ENCODE measurements around the gene BBLN. TPM values are rescaled to one million over a fixed set of nuclear protein-coding genes. Genes with fewer than 3 reads are reported as not detected.

The BBLN gene
- total and polyA plus RNA-seq, 2 of the 4 experiments (the other 2 are of a cell fraction), result 25.1 to 103 TPM

- no TSS peak for BruUV-seq (replicated peaks)
- 93% methylated on average over 6 of the region's 12 CpGs; no CpG with 5 or more reads in 1 of the 2 experiments for WGBS, 2 experiments (ENCODE audit: extremely low coverage in 2 of 2, insufficient read length in 1 of 2)
- Histone ChIP-seq H3K23ac (ENCODE audit: low read depth, low read length) (no peak overlapping the region), H2AK5ac (ENCODE audit: low read depth, low read length) (no peak overlapping the region), H4K91ac (ENCODE audit: insufficient read depth, low read depth, low read length) (no peak overlapping the region), H2BK15ac (ENCODE audit: low read depth, low read length) (no peak overlapping the region), H4K20me1 (ENCODE audit: insufficient read depth, low read length) (no peaks in the 10 kb centered on the region), H2BK120ac (ENCODE audit: low read depth, low read length) (no peak overlapping the region), H3K9ac (ENCODE audit: low read depth, low read length) (no peak overlapping the region), H3K36me3 (ENCODE audit: control insufficient read depth, insufficient read depth, low read length) (peaks cover 7% of the 10 kb centered on the region), H2AFZ (replicated peaks; ENCODE audit: low read length, poor library complexity) (no peak overlapping the region), H3K27me3 (ENCODE audit: control insufficient read depth, insufficient read depth, low read length) (no peaks in the 10 kb centered on the region), H4K5ac (ENCODE audit: low read depth, low read length) (no peak overlapping the region), H3K9me3 (ENCODE audit: control insufficient read depth, insufficient read depth, low read length) (no peaks in the 10 kb centered on the region), H2BK20ac (ENCODE audit: low read depth, low read length) (no peak overlapping the region), H3K4me1 (ENCODE audit: control insufficient read depth, insufficient read depth, low read length) (no peaks in the 10 kb centered on the region), H4K8ac (ENCODE audit: low read depth in 2 of 2, low read length in 2 of 2) (no peak overlapping the region), H3K4me2 (ENCODE audit: low read depth, low read length) (no peak overlapping the region), H3K9me1 (ENCODE audit: insufficient read depth, low read length) (no peaks in the 10 kb centered on the region), H3K27ac (ENCODE audit: insufficient read depth, low read length) (no peak overlapping the region), H3K14ac (replicated peaks; ENCODE audit: low read depth, low read length) (no peak overlapping the region), H3K4me3 (ENCODE audit: insufficient read depth, low read depth, low read length) (no peak overlapping the region), H2AK9ac (replicated peaks; ENCODE audit: low read depth, low read length, poor library complexity) (no peak overlapping the region), H3K56ac (ENCODE audit: extremely low read depth, insufficient read depth, low read length) (no peak overlapping the region), H3K4ac (ENCODE audit: low read depth, low read length) (no peak overlapping the region), H3K18ac (ENCODE audit: low read depth, low read length) (no peak overlapping the region), H3K79me1 (ENCODE audit: low read depth in 1 of 2, low read length in 2 of 2) (no peaks in the 10 kb centered on the region), H2BK5ac (ENCODE audit: low read depth, low read length, poor library complexity, severe bottlenecking) (no peak overlapping the region)
- no peak for DNase-seq
- in situ Hi-C loops (cut with MboI; ENCODE audit: low sequenced_read_pairs), result no loop called here
- no peak for ATAC-seq (ENCODE audit: low read depth)
- ChIA-PET POLR2A (ENCODE audit: unreplicated experiment) (no interaction called here), CTCF (interaction anchor here (1.3 kb wide), 1 partner anchor 11 kb away, joined by 3 read pairs; no protein-coding TSS in a partner anchor)
- dilution Hi-C loops (cut with HindIII; ENCODE audit: low sequenced_read_pairs, unreplicated experiment), result no loop called here
- intact Hi-C loops (cut with micrococcal nuclease), result no loop called here
- TF ChIP-seq RCOR1 (IDR thresholded peaks at IDR 0.05; ENCODE audit: insufficient replicate concordance, low read length) (no peak), NFE2L2 (IDR thresholded peaks at IDR 0.05; ENCODE audit: low read depth, low read length) (no peak), MXI1 (IDR thresholded peaks at IDR 0.05; ENCODE audit: borderline replicate concordance, low read depth, low read length) (no peak), CHD1 (IDR thresholded peaks at IDR 0.05; ENCODE audit: low read depth, low read length) (no peak), RAD21 (IDR thresholded peaks at IDR 0.05; ENCODE audit: low read length) (no peak), MAZ (IDR thresholded peaks at IDR 0.05; ENCODE audit: borderline replicate concordance, low read depth, low read length) (no peak), ELK1 (IDR thresholded peaks at IDR 0.05; ENCODE audit: borderline replicate concordance, low read depth, low read length) (no peak), RFX5 (IDR thresholded peaks at IDR 0.05; ENCODE audit: low read depth, low read length) (no peak), BHLHE40 (IDR thresholded peaks at IDR 0.05; ENCODE audit: low read depth, low read length) (no peak), POLR2A (IDR thresholded peaks at IDR 0.05; ENCODE audit: low read depth, low read length) (no peak), MAFK (IDR thresholded peaks at IDR 0.05; ENCODE audit: low read depth, low read length) (no peak), FOS (IDR thresholded peaks at IDR 0.05; ENCODE audit: low read depth, low read length) (no peak), CEBPB (IDR thresholded peaks at IDR 0.05; ENCODE audit: low read depth, low read length) (no peak), SMC3 (IDR thresholded peaks at IDR 0.05; ENCODE audit: low read depth, low read length) (no peak)
- TF ChIP-seq, protein P1, sequence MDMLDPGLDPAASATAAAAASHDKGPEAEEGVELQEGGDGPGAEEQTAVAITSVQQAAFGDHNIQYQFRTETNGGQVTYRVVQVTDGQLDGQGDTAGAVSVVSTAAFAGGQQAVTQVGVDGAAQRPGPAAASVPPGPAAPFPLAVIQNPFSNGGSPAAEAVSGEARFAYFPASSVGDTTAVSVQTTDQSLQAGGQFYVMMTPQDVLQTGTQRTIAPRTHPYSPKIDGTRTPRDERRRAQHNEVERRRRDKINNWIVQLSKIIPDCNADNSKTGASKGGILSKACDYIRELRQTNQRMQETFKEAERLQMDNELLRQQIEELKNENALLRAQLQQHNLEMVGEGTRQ (IDR thresholded peaks at IDR 0.05; ENCODE audit: low read depth, low read length), result no peak
- TF ChIP-seq, protein P2, sequence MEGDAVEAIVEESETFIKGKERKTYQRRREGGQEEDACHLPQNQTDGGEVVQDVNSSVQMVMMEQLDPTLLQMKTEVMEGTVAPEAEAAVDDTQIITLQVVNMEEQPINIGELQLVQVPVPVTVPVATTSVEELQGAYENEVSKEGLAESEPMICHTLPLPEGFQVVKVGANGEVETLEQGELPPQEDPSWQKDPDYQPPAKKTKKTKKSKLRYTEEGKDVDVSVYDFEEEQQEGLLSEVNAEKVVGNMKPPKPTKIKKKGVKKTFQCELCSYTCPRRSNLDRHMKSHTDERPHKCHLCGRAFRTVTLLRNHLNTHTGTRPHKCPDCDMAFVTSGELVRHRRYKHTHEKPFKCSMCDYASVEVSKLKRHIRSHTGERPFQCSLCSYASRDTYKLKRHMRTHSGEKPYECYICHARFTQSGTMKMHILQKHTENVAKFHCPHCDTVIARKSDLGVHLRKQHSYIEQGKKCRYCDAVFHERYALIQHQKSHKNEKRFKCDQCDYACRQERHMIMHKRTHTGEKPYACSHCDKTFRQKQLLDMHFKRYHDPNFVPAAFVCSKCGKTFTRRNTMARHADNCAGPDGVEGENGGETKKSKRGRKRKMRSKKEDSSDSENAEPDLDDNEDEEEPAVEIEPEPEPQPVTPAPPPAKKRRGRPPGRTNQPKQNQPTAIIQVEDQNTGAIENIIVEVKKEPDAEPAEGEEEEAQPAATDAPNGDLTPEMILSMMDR (conservative IDR thresholded peaks at IDR 0.05; ENCODE audit: low read depth, low read length), result no peak
These were observed 46.3 kb upstream of the BBLN start for GRCh38 chr9:128113526-128114325.
